ENCODE results near the gene DZIP1L. TPM values are rescaled to one million over a fixed set of nuclear protein-coding genes. Genes with fewer than 3 reads are reported as not detected.

DZIP1L gene
- total RNA-seq, 1 experiment from 2014 or later = 3.8 TPM

DNA sequence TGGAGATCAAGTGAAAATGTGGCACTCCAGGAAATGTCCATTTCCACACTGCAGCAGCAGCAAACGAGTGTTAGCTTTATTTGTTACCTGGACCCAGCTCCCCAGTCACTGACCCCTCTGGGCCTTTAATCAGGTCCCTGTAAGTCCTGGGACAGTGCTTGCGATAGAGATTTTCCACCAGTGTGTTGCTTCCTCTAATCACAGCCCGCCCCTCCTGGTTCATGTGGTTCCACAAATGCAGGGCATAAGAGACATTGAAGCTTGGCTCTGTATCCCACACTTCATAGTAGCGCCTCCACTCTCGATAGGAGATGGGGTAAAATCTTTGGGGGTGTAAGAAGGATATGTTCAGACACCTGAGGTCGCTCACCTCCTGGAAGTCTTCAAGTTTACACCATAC, 8.8 kb upstream of the DZIP1L start:
- Histone ChIP-seq H3K9me3 (ENCODE audit: low read depth, low read length, poor library complexity, severe bottlenecking) (peaks cover 3% of the 10 kb centered on the region), H3K4me3 (ENCODE audit: low read depth, low read length, poor library complexity, severe bottlenecking) (no peak overlapping the region), H3K36me3 (ENCODE audit: insufficient read depth, low read length, poor library complexity, severe bottlenecking) (no peaks in the 10 kb centered on the region), H3K27ac (ENCODE audit: low read depth, low read length, poor library complexity, severe bottlenecking) (no peak overlapping the region), H3K27me3 (replicated peaks; ENCODE audit: insufficient read depth, low read depth, low read length, poor library complexity) (no peaks in the 10 kb centered on the region), H3K4me1 (ENCODE audit: insufficient read depth, low read length, poor library complexity, severe bottlenecking) (peaks cover 12% of the 10 kb centered on the region)
- intact Hi-C loops (cut with micrococcal nuclease; ENCODE audit: unreplicated experiment) = no loop called here
- CTCF ChIA-PET = no interaction called here
- BruUV-seq (replicated peaks) = no TSS peak
- DNase-seq (ENCODE audit: low spot score) = no peak
- TF ChIP-seq, protein P1, sequence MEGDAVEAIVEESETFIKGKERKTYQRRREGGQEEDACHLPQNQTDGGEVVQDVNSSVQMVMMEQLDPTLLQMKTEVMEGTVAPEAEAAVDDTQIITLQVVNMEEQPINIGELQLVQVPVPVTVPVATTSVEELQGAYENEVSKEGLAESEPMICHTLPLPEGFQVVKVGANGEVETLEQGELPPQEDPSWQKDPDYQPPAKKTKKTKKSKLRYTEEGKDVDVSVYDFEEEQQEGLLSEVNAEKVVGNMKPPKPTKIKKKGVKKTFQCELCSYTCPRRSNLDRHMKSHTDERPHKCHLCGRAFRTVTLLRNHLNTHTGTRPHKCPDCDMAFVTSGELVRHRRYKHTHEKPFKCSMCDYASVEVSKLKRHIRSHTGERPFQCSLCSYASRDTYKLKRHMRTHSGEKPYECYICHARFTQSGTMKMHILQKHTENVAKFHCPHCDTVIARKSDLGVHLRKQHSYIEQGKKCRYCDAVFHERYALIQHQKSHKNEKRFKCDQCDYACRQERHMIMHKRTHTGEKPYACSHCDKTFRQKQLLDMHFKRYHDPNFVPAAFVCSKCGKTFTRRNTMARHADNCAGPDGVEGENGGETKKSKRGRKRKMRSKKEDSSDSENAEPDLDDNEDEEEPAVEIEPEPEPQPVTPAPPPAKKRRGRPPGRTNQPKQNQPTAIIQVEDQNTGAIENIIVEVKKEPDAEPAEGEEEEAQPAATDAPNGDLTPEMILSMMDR (conservative IDR thresholded peaks at IDR 0.05; ENCODE audit: low read depth, low read length) = no peak
- no peak for TF ChIP-seq EZH2 (IDR thresholded peaks at IDR 0.05; ENCODE audit: borderline replicate concordance, low read depth, low read length, poor library complexity, severe bottlenecking)
- POLR2A ChIA-PET (ENCODE audit: low non-redundant PET) = no interaction called here

DNA sequence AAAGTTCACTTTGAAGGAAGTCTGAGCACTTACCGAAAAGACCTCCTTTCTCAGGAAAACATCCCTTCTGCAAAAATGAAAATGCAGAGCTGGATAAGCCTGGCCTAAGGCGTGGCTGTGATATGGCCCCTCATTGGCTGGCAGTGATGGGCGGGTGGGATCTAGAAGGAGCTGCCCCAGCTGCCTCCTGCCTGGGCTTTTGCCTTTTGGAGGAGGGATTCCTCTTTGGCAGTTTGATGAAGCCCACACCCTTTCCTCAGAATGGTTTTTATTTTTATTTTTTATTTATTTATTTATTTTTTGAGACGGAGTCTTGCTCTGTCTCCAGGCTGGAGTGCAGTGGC, 4.0 kb upstream of the DZIP1L start:
- ChIA-PET POLR2A (ENCODE audit: low non-redundant PET) (no interaction called here), CTCF (interaction anchor here (0.5 to 0.7 kb wide), 2 partner anchors 46 to 158 kb away, joined by 3 read pairs; no protein-coding TSS in a partner anchor)
- Histone ChIP-seq H3K27ac (ENCODE audit: low read depth, low read length, poor library complexity, severe bottlenecking) (no peak overlapping the region), H3K27me3 (replicated peaks; ENCODE audit: insufficient read depth, low read depth, low read length, poor library complexity) (no peaks in the 10 kb centered on the region), H3K4me3 (ENCODE audit: low read depth, low read length, poor library complexity, severe bottlenecking) (no peak overlapping the region), H3K9me3 (ENCODE audit: low read depth, low read length, poor library complexity, severe bottlenecking) (peaks cover 3% of the 10 kb centered on the region), H3K4me1 (ENCODE audit: insufficient read depth, low read length, poor library complexity, severe bottlenecking) (peaks cover under 1% of the 10 kb centered on the region), H3K36me3 (ENCODE audit: insufficient read depth, low read length, poor library complexity, severe bottlenecking) (no peaks in the 10 kb centered on the region)
- no TSS peak for BruUV-seq (replicated peaks)
- peak; percentile 44 for DNase-seq (ENCODE audit: low spot score)
- intact Hi-C loops (cut with micrococcal nuclease; ENCODE audit: unreplicated experiment) = loop anchor here (1.0 kb wide), 1 partner anchor 51 kb away; no protein-coding TSS in a partner anchor
- TF ChIP-seq EZH2 (IDR thresholded peaks at IDR 0.05; ENCODE audit: borderline replicate concordance, low read depth, low read length, poor library complexity, severe bottlenecking) = no peak
- TF ChIP-seq, protein P1 (conservative IDR thresholded peaks at IDR 0.05; ENCODE audit: low read depth, low read length) = no peak

DNA sequence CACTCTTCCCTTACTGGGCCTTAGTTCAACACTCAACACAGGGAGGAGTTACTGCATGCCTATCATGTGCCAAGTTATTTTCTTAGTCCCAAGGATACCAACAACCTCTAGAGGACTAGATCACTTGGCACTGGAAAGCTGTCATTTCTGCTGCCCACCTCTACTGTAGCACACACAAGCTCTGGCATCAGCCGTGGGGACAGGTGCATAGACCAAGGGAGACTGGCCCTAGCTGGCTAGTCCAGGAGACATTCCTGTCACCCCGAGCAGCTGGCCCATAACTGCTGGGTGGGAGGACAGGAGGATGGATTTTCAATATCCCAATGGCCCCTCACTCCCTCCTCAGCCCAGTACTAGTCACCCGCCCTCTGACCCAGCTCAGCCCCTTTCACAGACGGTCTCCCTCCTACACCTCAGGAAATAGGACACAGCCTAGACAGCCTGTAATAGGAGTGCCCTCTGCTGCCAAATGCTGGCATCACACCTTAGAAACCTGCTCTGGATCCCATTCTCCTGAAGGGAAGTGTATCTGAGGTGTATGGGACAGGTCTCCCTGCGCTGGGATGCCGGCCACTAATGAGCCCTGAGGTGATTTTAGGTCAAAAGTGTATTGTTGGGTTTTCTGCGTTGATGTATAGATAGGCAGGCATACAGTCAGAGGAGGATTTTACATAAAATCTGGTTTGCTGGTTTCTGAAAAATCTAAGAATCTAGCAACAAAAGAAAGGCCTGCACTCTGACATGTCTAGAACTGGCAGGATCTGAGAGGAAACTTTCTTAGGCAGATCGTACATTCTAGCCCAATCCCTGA, 3.4 kb upstream of the DZIP1L start:
- Histone ChIP-seq H3K27ac (ENCODE audit: low read depth, low read length, poor library complexity, severe bottlenecking) (no peak overlapping the region), H3K36me3 (ENCODE audit: insufficient read depth, low read length, poor library complexity, severe bottlenecking) (no peaks in the 10 kb centered on the region), H3K9me3 (ENCODE audit: low read depth, low read length, poor library complexity, severe bottlenecking) (peaks cover 3% of the 10 kb centered on the region), H3K4me3 (ENCODE audit: low read depth, low read length, poor library complexity, severe bottlenecking) (no peak overlapping the region), H3K4me1 (ENCODE audit: insufficient read depth, low read length, poor library complexity, severe bottlenecking) (peaks cover 5% of the 10 kb centered on the region), H3K27me3 (replicated peaks; ENCODE audit: insufficient read depth, low read depth, low read length, poor library complexity) (no peaks in the 10 kb centered on the region)
- intact Hi-C loops (cut with micrococcal nuclease; ENCODE audit: unreplicated experiment) = loop anchor here (1.0 kb wide), 1 partner anchor 51 kb away; no protein-coding TSS in a partner anchor
- peak; percentile 69 for DNase-seq (ENCODE audit: low spot score)
- TF ChIP-seq, protein P1 (conservative IDR thresholded peaks at IDR 0.05; ENCODE audit: low read depth, low read length) = peak; percentile 85
- no peak for TF ChIP-seq EZH2 (IDR thresholded peaks at IDR 0.05; ENCODE audit: borderline replicate concordance, low read depth, low read length, poor library complexity, severe bottlenecking)
- ChIA-PET POLR2A (ENCODE audit: low non-redundant PET) (no interaction called here), CTCF (interaction anchor here (0.6 to 1.0 kb wide), 3 partner anchors 20 to 52 kb away, joined by 3 to 5 read pairs (median 3); no protein-coding TSS in a partner anchor)
- BruUV-seq (replicated peaks) = no TSS peak
